ENCODE measurements around the gene DLGAP1.

Gene DLGAP1

DNA sequence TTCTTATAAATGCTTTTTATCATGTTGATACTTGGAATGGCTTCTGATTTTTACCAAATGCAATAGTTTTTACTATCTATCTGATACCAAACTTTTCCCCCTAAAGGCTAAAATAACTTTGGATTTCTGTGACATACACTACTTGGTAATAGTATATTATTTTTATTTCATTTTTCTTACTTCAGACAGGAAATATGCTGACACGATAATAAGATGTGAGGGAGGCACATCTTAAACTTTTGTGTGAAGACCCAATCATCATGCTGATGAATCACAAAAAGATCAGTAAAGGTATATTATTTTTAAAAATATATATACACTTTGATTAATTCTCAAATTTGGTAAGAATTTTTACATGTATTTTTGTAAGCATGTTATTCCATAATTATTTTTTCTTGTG is 882.3 kb downstream of the DLGAP1 start:
- TF ChIP-seq CREB1 (IDR thresholded peaks at IDR 0.05; ENCODE audit: low read depth) (no peak), FOXM1 (IDR thresholded peaks at IDR 0.05; ENCODE audit: borderline replicate concordance, low read depth) (no peak), TCF12 (IDR thresholded peaks at IDR 0.05; ENCODE audit: low read depth) (no peak), ZBTB7A (IDR thresholded peaks at IDR 0.05; ENCODE audit: low read depth) (no peak), TAF1 (IDR thresholded peaks at IDR 0.05; ENCODE audit: low read depth) (no peak), EGR1 (IDR thresholded peaks at IDR 0.05) (no peak), YY1 (IDR thresholded peaks at IDR 0.05; ENCODE audit: low read depth) (no peak), EP300 (IDR thresholded peaks at IDR 0.05; ENCODE audit: borderline replicate concordance) (no peak), CEBPB (IDR thresholded peaks at IDR 0.05) (no peak), NFIC (IDR thresholded peaks at IDR 0.05) (no peak), RAD21 (IDR thresholded peaks at IDR 0.05; ENCODE audit: low read depth) (no peak), TEAD4 (IDR thresholded peaks at IDR 0.05) (no peak)
- TF ChIP-seq, protein P1, sequence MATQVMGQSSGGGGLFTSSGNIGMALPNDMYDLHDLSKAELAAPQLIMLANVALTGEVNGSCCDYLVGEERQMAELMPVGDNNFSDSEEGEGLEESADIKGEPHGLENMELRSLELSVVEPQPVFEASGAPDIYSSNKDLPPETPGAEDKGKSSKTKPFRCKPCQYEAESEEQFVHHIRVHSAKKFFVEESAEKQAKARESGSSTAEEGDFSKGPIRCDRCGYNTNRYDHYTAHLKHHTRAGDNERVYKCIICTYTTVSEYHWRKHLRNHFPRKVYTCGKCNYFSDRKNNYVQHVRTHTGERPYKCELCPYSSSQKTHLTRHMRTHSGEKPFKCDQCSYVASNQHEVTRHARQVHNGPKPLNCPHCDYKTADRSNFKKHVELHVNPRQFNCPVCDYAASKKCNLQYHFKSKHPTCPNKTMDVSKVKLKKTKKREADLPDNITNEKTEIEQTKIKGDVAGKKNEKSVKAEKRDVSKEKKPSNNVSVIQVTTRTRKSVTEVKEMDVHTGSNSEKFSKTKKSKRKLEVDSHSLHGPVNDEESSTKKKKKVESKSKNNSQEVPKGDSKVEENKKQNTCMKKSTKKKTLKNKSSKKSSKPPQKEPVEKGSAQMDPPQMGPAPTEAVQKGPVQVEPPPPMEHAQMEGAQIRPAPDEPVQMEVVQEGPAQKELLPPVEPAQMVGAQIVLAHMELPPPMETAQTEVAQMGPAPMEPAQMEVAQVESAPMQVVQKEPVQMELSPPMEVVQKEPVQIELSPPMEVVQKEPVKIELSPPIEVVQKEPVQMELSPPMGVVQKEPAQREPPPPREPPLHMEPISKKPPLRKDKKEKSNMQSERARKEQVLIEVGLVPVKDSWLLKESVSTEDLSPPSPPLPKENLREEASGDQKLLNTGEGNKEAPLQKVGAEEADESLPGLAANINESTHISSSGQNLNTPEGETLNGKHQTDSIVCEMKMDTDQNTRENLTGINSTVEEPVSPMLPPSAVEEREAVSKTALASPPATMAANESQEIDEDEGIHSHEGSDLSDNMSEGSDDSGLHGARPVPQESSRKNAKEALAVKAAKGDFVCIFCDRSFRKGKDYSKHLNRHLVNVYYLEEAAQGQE (IDR thresholded peaks at IDR 0.05; ENCODE audit: low read depth) = no peak
- TF ChIP-seq, protein P2, sequence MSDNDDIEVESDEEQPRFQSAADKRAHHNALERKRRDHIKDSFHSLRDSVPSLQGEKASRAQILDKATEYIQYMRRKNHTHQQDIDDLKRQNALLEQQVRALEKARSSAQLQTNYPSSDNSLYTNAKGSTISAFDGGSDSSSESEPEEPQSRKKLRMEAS (IDR thresholded peaks at IDR 0.05) = no peak
- TF ChIP-seq, protein P3, sequence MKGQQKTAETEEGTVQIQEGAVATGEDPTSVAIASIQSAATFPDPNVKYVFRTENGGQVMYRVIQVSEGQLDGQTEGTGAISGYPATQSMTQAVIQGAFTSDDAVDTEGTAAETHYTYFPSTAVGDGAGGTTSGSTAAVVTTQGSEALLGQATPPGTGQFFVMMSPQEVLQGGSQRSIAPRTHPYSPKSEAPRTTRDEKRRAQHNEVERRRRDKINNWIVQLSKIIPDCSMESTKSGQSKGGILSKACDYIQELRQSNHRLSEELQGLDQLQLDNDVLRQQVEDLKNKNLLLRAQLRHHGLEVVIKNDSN (IDR thresholded peaks at IDR 0.05) = no peak

DNA sequence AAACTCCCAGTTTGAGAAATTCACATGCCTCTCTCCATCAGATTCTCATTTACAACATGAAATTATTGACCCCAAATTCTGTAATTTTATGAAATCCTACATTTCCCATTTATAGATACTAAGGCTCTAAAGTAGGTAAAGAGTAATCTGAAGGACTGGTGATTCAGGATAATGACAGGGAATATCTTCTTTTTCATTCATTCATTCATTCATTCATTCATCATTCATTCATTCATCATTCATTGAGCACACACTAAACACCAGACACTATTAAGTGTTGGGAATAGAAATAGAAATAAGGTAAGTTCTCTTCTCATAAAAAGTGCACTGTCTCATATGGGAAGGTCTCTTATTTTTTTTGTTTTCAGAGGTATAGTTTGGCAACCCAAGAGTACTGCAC is 888.3 kb downstream of the DLGAP1 start:
- no peak for TF ChIP-seq NFIC (IDR thresholded peaks at IDR 0.05)
- TF ChIP-seq, protein P3 (IDR thresholded peaks at IDR 0.05) = no peak
- no peak for TF ChIP-seq ZBTB7A (IDR thresholded peaks at IDR 0.05; ENCODE audit: low read depth)
- TF ChIP-seq TAF1 (IDR thresholded peaks at IDR 0.05; ENCODE audit: low read depth) = no peak
- no peak for TF ChIP-seq EGR1 (IDR thresholded peaks at IDR 0.05)
- no peak for TF ChIP-seq FOXM1 (IDR thresholded peaks at IDR 0.05; ENCODE audit: borderline replicate concordance, low read depth)
- TF ChIP-seq TEAD4 (IDR thresholded peaks at IDR 0.05) = no peak
- no peak for TF ChIP-seq EP300 (IDR thresholded peaks at IDR 0.05; ENCODE audit: borderline replicate concordance)
- no peak for TF ChIP-seq RAD21 (IDR thresholded peaks at IDR 0.05; ENCODE audit: low read depth)

DNA sequence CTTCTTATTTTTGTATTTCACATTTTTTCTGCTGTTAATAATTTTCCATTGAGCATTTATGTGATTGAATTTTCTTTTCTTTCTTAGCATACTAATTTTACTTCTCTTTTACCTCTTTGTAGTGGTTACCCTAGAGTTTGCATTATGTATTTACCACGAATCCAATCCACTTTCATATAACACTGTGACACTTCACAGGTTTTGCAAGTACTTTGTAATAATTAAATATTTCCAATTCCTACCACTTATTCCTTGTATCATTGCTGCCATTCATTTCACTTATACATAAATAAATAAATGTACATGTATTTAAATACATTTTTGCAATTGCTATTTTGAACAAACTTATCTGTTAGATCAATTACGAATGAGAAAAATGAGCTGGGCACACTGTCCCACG is 894.4 kb downstream of the DLGAP1 start:
- TF ChIP-seq TAF1 (IDR thresholded peaks at IDR 0.05; ENCODE audit: low read depth) = no peak
- no peak for TF ChIP-seq RAD21 (IDR thresholded peaks at IDR 0.05; ENCODE audit: low read depth)
- no peak for TF ChIP-seq YY1 (IDR thresholded peaks at IDR 0.05; ENCODE audit: low read depth)
- no peak for TF ChIP-seq NFIC (IDR thresholded peaks at IDR 0.05)
- TF ChIP-seq, protein P3 (IDR thresholded peaks at IDR 0.05) = no peak
- no peak for TF ChIP-seq TEAD4 (IDR thresholded peaks at IDR 0.05)

DNA sequence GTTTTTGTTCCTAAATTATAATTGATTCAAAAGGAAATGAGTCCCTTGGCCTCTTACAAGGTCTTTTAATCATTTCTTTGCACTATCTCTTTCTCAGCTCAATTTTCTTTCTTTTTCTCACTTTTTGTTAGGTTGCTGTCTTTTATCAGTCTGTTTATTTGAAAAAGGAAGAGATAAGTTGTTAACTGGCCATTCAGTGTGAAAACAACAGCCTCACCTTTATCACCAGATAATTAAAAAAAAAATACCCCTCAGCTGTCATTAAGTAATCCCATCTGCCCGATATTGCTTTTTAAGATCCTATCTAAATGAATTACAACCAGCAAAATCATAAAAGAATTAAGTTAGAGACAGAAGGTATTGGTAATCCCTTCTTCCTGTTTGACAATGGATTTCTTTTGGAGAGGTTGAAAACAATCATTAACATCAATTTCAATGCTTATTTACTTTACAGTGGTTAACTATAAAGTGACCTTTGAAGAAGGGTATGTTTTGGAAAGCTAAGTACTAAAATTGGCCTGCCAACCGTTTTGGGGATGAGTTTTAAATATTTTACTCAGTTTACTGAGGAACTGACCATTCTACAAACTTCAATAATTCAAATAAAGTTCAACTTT is 900.2 kb downstream of the DLGAP1 start:
- TF ChIP-seq, protein P1 (IDR thresholded peaks at IDR 0.05; ENCODE audit: low read depth) = no peak
- no peak for TF ChIP-seq ZBTB7A (IDR thresholded peaks at IDR 0.05; ENCODE audit: low read depth)
- TF ChIP-seq RAD21 (IDR thresholded peaks at IDR 0.05; ENCODE audit: low read depth) = no peak
- no peak for TF ChIP-seq CREB1 (IDR thresholded peaks at IDR 0.05; ENCODE audit: low read depth)
- TF ChIP-seq YY1 (IDR thresholded peaks at IDR 0.05; ENCODE audit: low read depth) = no peak
- TF ChIP-seq FOXM1 (IDR thresholded peaks at IDR 0.05; ENCODE audit: borderline replicate concordance, low read depth) = no peak
- no peak for TF ChIP-seq TCF12 (IDR thresholded peaks at IDR 0.05; ENCODE audit: low read depth)
- TF ChIP-seq NFIC (IDR thresholded peaks at IDR 0.05) = no peak
- no peak for TF ChIP-seq CEBPB (IDR thresholded peaks at IDR 0.05)
- TF ChIP-seq, protein P2 (IDR thresholded peaks at IDR 0.05) = no peak
- no peak for TF ChIP-seq EGR1 (IDR thresholded peaks at IDR 0.05)
- TF ChIP-seq, protein P3 (IDR thresholded peaks at IDR 0.05) = no peak
- TF ChIP-seq EP300 (IDR thresholded peaks at IDR 0.05; ENCODE audit: borderline replicate concordance) = no peak
- TF ChIP-seq TAF1 (IDR thresholded peaks at IDR 0.05; ENCODE audit: low read depth) = no peak
- TF ChIP-seq TEAD4 (IDR thresholded peaks at IDR 0.05) = no peak

DNA sequence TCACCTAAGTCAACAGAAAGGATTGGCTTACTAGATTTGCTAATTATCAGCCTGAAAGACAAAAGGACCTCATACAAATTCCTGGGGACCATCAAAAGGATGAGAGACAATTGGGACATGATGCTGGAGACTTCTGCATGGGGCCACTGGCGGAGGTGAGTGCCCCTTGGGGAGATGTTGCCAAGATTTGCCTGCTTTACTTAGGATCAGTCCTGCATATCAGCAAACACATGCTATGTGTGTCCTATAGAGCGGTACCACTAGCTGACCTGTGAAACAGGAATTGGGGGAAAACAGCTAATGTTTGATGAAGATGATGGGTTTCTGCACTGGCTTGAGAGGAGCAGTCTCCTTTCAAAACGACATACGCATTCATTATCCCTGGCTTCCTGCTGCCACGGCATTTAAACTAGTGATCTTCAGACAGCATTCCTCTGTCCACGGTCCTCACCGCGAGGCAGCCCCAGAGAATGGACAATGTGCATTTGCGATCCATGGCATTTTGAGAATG is 901.0 kb downstream of the DLGAP1 start:
- TF ChIP-seq EGR1 (IDR thresholded peaks at IDR 0.05) (no peak), RAD21 (IDR thresholded peaks at IDR 0.05; ENCODE audit: low read depth) (no peak), FOXM1 (IDR thresholded peaks at IDR 0.05; ENCODE audit: borderline replicate concordance, low read depth) (no peak), TEAD4 (IDR thresholded peaks at IDR 0.05) (no peak)
- TF ChIP-seq, protein P1 (IDR thresholded peaks at IDR 0.05; ENCODE audit: low read depth) = peak; percentile 56; the same call in 1 of the 2 replicates

Measured in Ishikawa (cell line).